Upper lobe of left lung (tissue), 4 donors: Measurements from ENCODE around the gene HEG1.

ENCODE experiments used
- CTCF ChIP-seq, 6 experiments: fragments of 450-650 bp in 4 of 6; fragments of 200-600 bp in 2 of 6; sonication (generic) in 2 of 6; IDR thresholded peaks; one replicate each; pipeline ENCODE4 v1.5.1; 2016 to 2019; ENCODE audit warnings: antibody characterized with exemption in 6 of 6
- EP300 ChIP-seq, 4 donors: sonication (generic); formaldehyde crosslinking; IDR thresholded peaks; one replicate each; pipeline ENCODE4 v1.5.1; 2017; ENCODE audit warnings: antibody characterized with exemption in 4 of 4, control low read depth in 2 of 4
- POLR2A ChIP-seq, 4 donors: fragments of 450-650 bp; IDR thresholded peaks; one replicate each; pipeline ENCODE4 v1.5.1; 2016 to 2017; ENCODE audit warnings: antibody characterized with exemption in 4 of 4, mild to moderate bottlenecking in 2 of 4

- TF ChIP-seq EP300 (IDR thresholded peaks at IDR 0.05): no peak
- no peak for TF ChIP-seq CTCF (IDR thresholded peaks at IDR 0.05)
- no peak for TF ChIP-seq POLR2A (IDR thresholded peaks at IDR 0.05)
Observed at GRCh38 chr3:125073390-125073905, 17.7 kb upstream of the HEG1 start.
